ENCODE results near the gene MADCAM1.

- TF ChIP-seq CTCF (IDR thresholded peaks at IDR 0.05) (no peak), EP300 (IDR thresholded peaks at IDR 0.05) (no peak), POLR2A (IDR thresholded peaks at IDR 0.05) (no peak)
Observed at GRCh38 chr19:484494-484893, 11.8 kb upstream of the MADCAM1 start.

Measured in tibial nerve (tissue), 4 donors.